IMR-90 (cell line): Measurements from ENCODE around the gene PAX8. TPM values are rescaled to one million over a fixed set of nuclear protein-coding genes. Genes with fewer than 3 reads are reported as not detected.

Experiments used
- ATAC-seq: fragments of 200-7000 bp; cut with Tn5 transposase; 2 replicates; pipeline ENCODE4 v1.9.1; 2020; ENCODE audit warnings: low read depth, mild to moderate bottlenecking, moderate library complexity
- BruUV-seq: library from RNA; stranded (reverse); fragments of 400-500 nt; replicated peaks from 2 replicates; lab custom pipeline; 2021; lab: Mats Ljungman, UMichigan
- CTCF ChIA-PET: fragments of 300-600 bp; formaldehyde crosslinking; extraction: SDS; loops from one replicate; lab custom pipeline; 2021; ENCODE audit warnings: antibody characterized with exemption; lab: Yijun Ruan, JAX
- POLR2A ChIA-PET: fragments of 300-600 bp; sonication (Branson Sonifier 250); formaldehyde crosslinking; loops from one replicate; lab custom pipeline; 2022; ENCODE audit warnings: antibody characterized with exemption; ENCODE audit not compliant: unreplicated experiment; lab: Charles Lee
- DNase-seq: peaks from one replicate; pipeline ENCODE4 v3.0.0; 2013
- H2AFZ ChIP-seq: replicated peaks from 2 replicates; pipeline ENCODE3; 2013; ENCODE audit warnings: low read length, mild to moderate bottlenecking; ENCODE audit not compliant: poor library complexity
- H2AK5ac ChIP-seq: 2 replicates; pipeline ENCODE4 v1.6.1; 2013; ENCODE audit warnings: low read depth, low read length, inconsistent platforms
- H2AK9ac ChIP-seq: replicated peaks from 2 replicates; pipeline ENCODE3; 2013; ENCODE audit warnings: mild to moderate bottlenecking, low read depth, low read length, moderate library complexity; ENCODE audit not compliant: poor library complexity
- H2BK120ac ChIP-seq: 2 replicates; pipeline ENCODE4 v1.6.1; 2013; ENCODE audit warnings: low read depth, low read length, inconsistent platforms
- H2BK15ac ChIP-seq: 3 replicates; pipeline ENCODE4 v1.6.1; 2013; ENCODE audit warnings: low read depth, low read length, inconsistent platforms
- H2BK20ac ChIP-seq: 2 replicates; pipeline ENCODE4 v1.6.1; 2013; ENCODE audit warnings: low read depth, mild to moderate bottlenecking, inconsistent platforms, low read length, moderate library complexity
- H2BK5ac ChIP-seq: 2 replicates; pipeline ENCODE4 v1.6.1; 2013; ENCODE audit warnings: mild to moderate bottlenecking, low read depth, low read length, inconsistent platforms; ENCODE audit not compliant: poor library complexity, severe bottlenecking
- H3K14ac ChIP-seq: replicated peaks from 2 replicates; pipeline ENCODE4 v1.6.1; 2013; ENCODE audit warnings: low read depth, low read length, inconsistent platforms
- H3K18ac ChIP-seq: 2 replicates; pipeline ENCODE4 v1.6.1; 2013; ENCODE audit warnings: low read depth, low read length, control low read depth
- H3K23ac ChIP-seq: 2 replicates; pipeline ENCODE4 v1.6.1; 2013; ENCODE audit warnings: low read depth, low read length, inconsistent platforms
- H3K27ac ChIP-seq: 2 replicates; pipeline ENCODE4 v1.5.1; 2013; ENCODE audit warnings: mild to moderate bottlenecking, control low read depth, low read length; ENCODE audit not compliant: insufficient read depth
- H3K27me3 ChIP-seq: 2 replicates; pipeline ENCODE4 v1.6.1; 2013; ENCODE audit warnings: low read length; ENCODE audit not compliant: control insufficient read depth, insufficient read depth
- H3K36me3 ChIP-seq: 2 replicates; pipeline ENCODE4 v1.6.1; 2013; ENCODE audit warnings: low read length, mixed read lengths; ENCODE audit not compliant: control insufficient read depth, insufficient read depth
- H3K4ac ChIP-seq: 2 replicates; pipeline ENCODE4 v1.6.1; 2013; ENCODE audit warnings: low read depth, low read length, inconsistent platforms
- H3K4me1 ChIP-seq: 2 replicates; pipeline ENCODE4 v1.6.1; 2013; ENCODE audit warnings: low read length, mixed read lengths; ENCODE audit not compliant: control insufficient read depth, insufficient read depth
- H3K4me2 ChIP-seq: 2 replicates; pipeline ENCODE4 v1.6.1; 2013; ENCODE audit warnings: low read depth, mild to moderate bottlenecking, control low read depth, low read length, moderate library complexity
- H3K4me3 ChIP-seq: 2 replicates; pipeline ENCODE4 v1.5.1; 2013; ENCODE audit warnings: low read depth, mild to moderate bottlenecking, control low read depth, low read length, moderate library complexity; ENCODE audit not compliant: insufficient read depth
- H3K56ac ChIP-seq: 2 replicates; pipeline ENCODE4 v1.6.1; 2013; ENCODE audit warnings: low read length, inconsistent platforms; ENCODE audit not compliant: insufficient read depth; ENCODE audit errors: extremely low read depth
- H3K79me1 ChIP-seq, 2 experiments: 2 replicates each; pipeline ENCODE4 v1.6.1; 2013; ENCODE audit warnings: low read length in 2 of 2, inconsistent platforms in 1 of 2, low read depth in 1 of 2
- H3K9ac ChIP-seq: 2 replicates; pipeline ENCODE4 v1.6.1; 2013; ENCODE audit warnings: low read depth, low read length, control low read depth
- H3K9me1 ChIP-seq: 2 replicates; pipeline ENCODE4 v1.6.1; 2013; ENCODE audit warnings: low read length, inconsistent platforms; ENCODE audit not compliant: insufficient read depth
- H3K9me3 ChIP-seq: 2 replicates; pipeline ENCODE4 v1.6.1; 2013; ENCODE audit warnings: low read length; ENCODE audit not compliant: control insufficient read depth, insufficient read depth
- H4K20me1 ChIP-seq: 2 replicates; pipeline ENCODE4 v1.6.1; 2013; ENCODE audit warnings: low read length, inconsistent platforms; ENCODE audit not compliant: insufficient read depth
- H4K5ac ChIP-seq: 2 replicates; pipeline ENCODE4 v1.6.1; 2013; ENCODE audit warnings: mild to moderate bottlenecking, low read depth, low read length, control low read depth
- H4K8ac ChIP-seq, 2 experiments: 2 replicates each; pipeline ENCODE4 v1.6.1; 2013; ENCODE audit warnings: low read depth in 2 of 2, low read length in 2 of 2, control low read depth in 1 of 2, inconsistent platforms in 1 of 2
- H4K91ac ChIP-seq: 2 replicates; pipeline ENCODE4 v1.6.1; 2013; ENCODE audit warnings: low read depth, low read length, inconsistent platforms; ENCODE audit not compliant: insufficient read depth
- BHLHE40 ChIP-seq: fragments of 150-350 bp; IDR thresholded peaks from 2 replicates; pipeline ENCODE4 v1.6.1; 2016; ENCODE audit warnings: mild to moderate bottlenecking, low read depth, low read length
- CEBPB ChIP-seq: IDR thresholded peaks from 2 replicates; pipeline ENCODE4 v1.6.1; 2012; ENCODE audit warnings: low read depth, low read length, improper control_type of control experiment
- CHD1 ChIP-seq: IDR thresholded peaks from 2 replicates; pipeline ENCODE4 v1.6.1; 2012; ENCODE audit warnings: low read depth, low read length, improper control_type of control experiment
- CTCF ChIP-seq: conservative IDR thresholded peaks from 2 replicates; pipeline ENCODE4 v1.5.1; 2012; ENCODE audit warnings: mild to moderate bottlenecking, low read depth, low read length, improper control_type of control experiment
- ELK1 ChIP-seq: fragments of 150-350 bp; IDR thresholded peaks from 2 replicates; pipeline ENCODE4 v1.6.1; 2016; ENCODE audit warnings: low read depth, mild to moderate bottlenecking, low read length, moderate library complexity, borderline replicate concordance
- FOS ChIP-seq: fragments of 150-350 bp; IDR thresholded peaks from 2 replicates; pipeline ENCODE4 v1.6.1; 2016; ENCODE audit warnings: low read depth, low read length
- MAFK ChIP-seq: IDR thresholded peaks from 2 replicates; pipeline ENCODE4 v1.6.1; 2012; ENCODE audit warnings: low read depth, low read length, improper control_type of control experiment
- MAZ ChIP-seq: IDR thresholded peaks from 2 replicates; pipeline ENCODE4 v1.6.1; 2012; ENCODE audit warnings: low read depth, mild to moderate bottlenecking, low read length, improper control_type of control experiment, moderate library complexity, borderline replicate concordance
- MXI1 ChIP-seq: IDR thresholded peaks from 2 replicates; pipeline ENCODE4 v1.6.1; 2012; ENCODE audit warnings: low read depth, mild to moderate bottlenecking, low read length, moderate library complexity, borderline replicate concordance
- NFE2L2 ChIP-seq: fragments of 150-350 bp; IDR thresholded peaks from 2 replicates; pipeline ENCODE4 v1.6.1; 2016; ENCODE audit warnings: low read depth, mild to moderate bottlenecking, low read length
- POLR2A ChIP-seq: IDR thresholded peaks from 2 replicates; pipeline ENCODE4 v1.6.1; 2012; ENCODE audit warnings: mild to moderate bottlenecking, low read depth, low read length
- RAD21 ChIP-seq: IDR thresholded peaks from 2 replicates; pipeline ENCODE4 v1.6.1; 2012; ENCODE audit warnings: low read length, improper control_type of control experiment
- RCOR1 ChIP-seq: IDR thresholded peaks from 2 replicates; pipeline ENCODE4 v1.6.1; 2012; ENCODE audit warnings: mild to moderate bottlenecking, low read length, improper control_type of control experiment; ENCODE audit not compliant: insufficient replicate concordance
- RFX5 ChIP-seq: IDR thresholded peaks from 2 replicates; pipeline ENCODE4 v1.8.0; 2012; ENCODE audit warnings: low read depth, mild to moderate bottlenecking, low read length, moderate library complexity
- SMC3 ChIP-seq: fragments of 150-350 bp; IDR thresholded peaks from 2 replicates; pipeline ENCODE4 v1.6.1; 2016; ENCODE audit warnings: low read depth, mild to moderate bottlenecking, antibody characterized with exemption, low read length, moderate library complexity
- USF2 ChIP-seq: fragments of 150-350 bp; IDR thresholded peaks from 2 replicates; pipeline ENCODE4 v1.6.1; 2017; ENCODE audit warnings: mild to moderate bottlenecking, antibody characterized with exemption, low read length, low read depth
- WGBS, 2 experiments: methylation state at CpG; one replicate each; pipeline versions ENCODE4 v1.1.5 to v1.1.7; 2013; ENCODE audit warnings: missing lambda C conversion rate in 2 of 2; ENCODE audit not compliant: insufficient read length in 1 of 2; ENCODE audit errors: extremely low coverage in 2 of 2; 5-methylcytosine and 5-hydroxymethylcytosine counted together
- dilution Hi-C: fragments of 300-500 bp; cut with HindIII; formaldehyde crosslinking; loops from one replicate; pipeline ENCODE4 v1.14.3; 2018; ENCODE audit warnings: low sequenced_read_pairs; ENCODE audit not compliant: unreplicated experiment
- in situ Hi-C: fragments of 300-500 bp; cut with MboI; formaldehyde crosslinking; loops from 3 replicates; pipeline ENCODE4 v1.14.3; 2019; ENCODE audit warnings: low sequenced_read_pairs, inconsistent platforms, mixed read lengths
- intact Hi-C: fragments of 100-400 bp; cut with micrococcal nuclease; formaldehyde crosslinking; loops from 2 replicates; pipeline ENCODE4 v1.10.0; 2022
- polyA plus RNA-seq, 3 experiments: library from polyadenylated mRNA; depleted of rRNA; stranded (reverse); fragments of >200 nt; gene quantifications; 2 replicates each; pipeline ENCODE4 v1.2.3, GENCODE V29; 2012; ENCODE audit warnings: low replicate concordance in 1 of 3
- total RNA-seq: library from RNA; depleted of rRNA; stranded (reverse); fragments of >200 nt; gene quantifications from 2 replicates; pipeline ENCODE4 v1.2.3, GENCODE V29; 2012

PAX8 gene
- total and polyA plus RNA-seq, 2 of the 4 experiments (the other 2 are of a cell fraction) = 0.18 to 1.5 TPM

- in situ Hi-C loops (no loop called here), dilution Hi-C loops (no loop called here), intact Hi-C loops (no loop called here)
- Histone ChIP-seq H4K5ac (no peak overlapping the region), H4K91ac (no peak overlapping the region), H3K27me3 (peaks cover 34% of the 10 kb centered on the region), H2AFZ (peak overlapping the region; percentile 72), H2BK15ac (no peak overlapping the region), H2BK120ac (no peak overlapping the region), H3K4me1 (no peaks in the 10 kb centered on the region), H3K4me3 (no peak overlapping the region), H2AK5ac (no peak overlapping the region), H2AK9ac (no peak overlapping the region), H3K9me1 (no peaks in the 10 kb centered on the region), H4K8ac (no peak overlapping the region), H3K4ac (no peak overlapping the region), H3K79me1 (no peaks in the 10 kb centered on the region), H3K4me2 (no peak overlapping the region), H2BK5ac (no peak overlapping the region), H3K18ac (no peak overlapping the region), H3K27ac (no peak overlapping the region), H3K56ac (no peak overlapping the region), H3K36me3 (no peaks in the 10 kb centered on the region), H4K20me1 (no peaks in the 10 kb centered on the region), H2BK20ac (no peak overlapping the region), H3K9ac (no peak overlapping the region), H3K9me3 (no peaks in the 10 kb centered on the region), H3K23ac (no peak overlapping the region), H3K14ac (no peak overlapping the region)
- ChIA-PET CTCF (no interaction called here), POLR2A (no interaction called here)
- no peak for DNase-seq
- no peak for ATAC-seq
- TF ChIP-seq CTCF = no peak
- no peak for TF ChIP-seq MXI1
- no peak for TF ChIP-seq RCOR1
- no peak for TF ChIP-seq FOS
- TF ChIP-seq ELK1 = no peak
- TF ChIP-seq NFE2L2 = no peak
- TF ChIP-seq USF2 = no peak
- no peak for TF ChIP-seq SMC3
- TF ChIP-seq MAFK = no peak
- TF ChIP-seq CEBPB = no peak
- no peak for TF ChIP-seq RFX5
- no peak for TF ChIP-seq POLR2A
- no peak for TF ChIP-seq BHLHE40
- no peak for TF ChIP-seq CHD1
- TF ChIP-seq MAZ = no peak
- TF ChIP-seq RAD21 = no peak
- 10% methylated on average over 2 of the region's 28 CpGs; no CpG with 5 or more reads in 1 of the 2 experiments for WGBS, 2 experiments
- no TSS peak for BruUV-seq
Observed at GRCh38 chr2:113291191-113291590, 12.5 kb upstream of the PAX8 start.
